C4-2B (cell line): Measurements from ENCODE around the gene COL23A1.

Experiments
- ZFX ChIP-seq: fragments of 450-650 bp; IDR thresholded peaks from 2 replicates; pipeline ENCODE4 v1.6.1; 2017
- TF ChIP-seq, protein P1 (sequence below): fragments of 450-650 bp; conservative IDR thresholded peaks from 2 replicates; pipeline ENCODE4 v1.5.1; 2017; ENCODE audit warnings: mild to moderate bottlenecking

DNA sequence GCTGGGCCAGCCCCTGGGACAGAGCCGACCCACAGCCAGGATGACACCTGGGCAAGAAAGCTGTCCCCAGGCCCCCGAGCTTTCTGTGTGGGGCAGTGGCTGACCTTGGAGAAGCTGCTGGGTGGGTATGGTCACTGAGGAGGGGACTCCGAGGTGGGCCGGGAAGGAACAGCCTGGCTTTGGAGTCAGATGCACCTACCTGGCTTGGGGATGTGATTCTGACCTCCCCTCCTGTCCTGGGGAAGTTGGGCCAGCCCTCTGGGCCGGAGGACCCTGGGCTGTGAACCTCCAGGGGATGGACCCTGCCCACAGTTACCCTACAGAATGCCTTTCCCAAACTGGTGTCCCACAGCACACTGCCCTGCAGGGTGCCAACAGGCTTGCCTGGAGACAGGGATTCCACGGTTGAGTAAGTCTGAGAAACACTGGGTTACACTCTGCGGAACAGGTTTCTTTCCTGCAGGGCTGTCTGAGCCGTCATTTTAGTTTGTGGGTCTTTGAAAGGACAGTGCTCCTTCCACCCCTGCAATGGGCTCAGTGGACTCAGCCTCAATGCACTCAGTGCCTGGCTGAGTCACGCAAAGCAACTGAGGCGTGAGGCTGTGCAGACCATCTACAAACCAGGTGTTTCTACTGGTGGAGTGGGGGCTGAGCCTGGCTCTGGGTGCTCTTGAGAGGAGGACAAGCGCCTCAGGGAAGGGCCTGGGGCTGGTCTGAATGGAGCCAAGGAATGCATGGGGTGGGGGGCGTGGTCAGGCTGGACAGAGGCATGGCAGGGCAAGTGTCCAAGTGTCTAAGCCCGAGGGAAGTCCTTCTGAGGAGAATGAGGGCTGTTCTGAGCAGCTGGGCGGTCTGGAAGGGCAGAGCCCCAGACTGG, 316.3 kb downstream of the COL23A1 start:
- TF ChIP-seq, protein P1, sequence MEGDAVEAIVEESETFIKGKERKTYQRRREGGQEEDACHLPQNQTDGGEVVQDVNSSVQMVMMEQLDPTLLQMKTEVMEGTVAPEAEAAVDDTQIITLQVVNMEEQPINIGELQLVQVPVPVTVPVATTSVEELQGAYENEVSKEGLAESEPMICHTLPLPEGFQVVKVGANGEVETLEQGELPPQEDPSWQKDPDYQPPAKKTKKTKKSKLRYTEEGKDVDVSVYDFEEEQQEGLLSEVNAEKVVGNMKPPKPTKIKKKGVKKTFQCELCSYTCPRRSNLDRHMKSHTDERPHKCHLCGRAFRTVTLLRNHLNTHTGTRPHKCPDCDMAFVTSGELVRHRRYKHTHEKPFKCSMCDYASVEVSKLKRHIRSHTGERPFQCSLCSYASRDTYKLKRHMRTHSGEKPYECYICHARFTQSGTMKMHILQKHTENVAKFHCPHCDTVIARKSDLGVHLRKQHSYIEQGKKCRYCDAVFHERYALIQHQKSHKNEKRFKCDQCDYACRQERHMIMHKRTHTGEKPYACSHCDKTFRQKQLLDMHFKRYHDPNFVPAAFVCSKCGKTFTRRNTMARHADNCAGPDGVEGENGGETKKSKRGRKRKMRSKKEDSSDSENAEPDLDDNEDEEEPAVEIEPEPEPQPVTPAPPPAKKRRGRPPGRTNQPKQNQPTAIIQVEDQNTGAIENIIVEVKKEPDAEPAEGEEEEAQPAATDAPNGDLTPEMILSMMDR = no peak
- TF ChIP-seq ZFX = no peak
